LHCN-M2 (cell line): ENCODE data around the gene RBM23. TPM values are rescaled to one million over a fixed set of nuclear protein-coding genes. Genes with fewer than 3 reads are reported as not detected.
"Not testable (repeated sequence)": the region's sequence is repeated elsewhere in the genome, so short reads cannot be mapped to it uniquely, and the experiment has no call there.

ENCODE experiments used
- DNase-seq: peaks from one replicate; pipeline ENCODE4 v3.0.0-alpha.2; 2012; ENCODE audit warnings: low read depth
- polyA plus RNA-seq: library from polyadenylated mRNA; unstranded; fragments of >200 nt; gene quantifications from one replicate; pipeline ENCODE4 v1.2.1, GENCODE V29; 2012; ENCODE audit warnings: missing spikeins
- total RNA-seq: library from RNA; depleted of rRNA; stranded (reverse); fragments of >200 nt; gene quantifications from 2 replicates; pipeline ENCODE4 v1.2.3, GENCODE V29; 2014; rRNA removed

RBM23 gene
- total RNA-seq: 75.6 and 131 TPM in 2 replicates
- polyA plus RNA-seq: 47.2 TPM

DNA sequence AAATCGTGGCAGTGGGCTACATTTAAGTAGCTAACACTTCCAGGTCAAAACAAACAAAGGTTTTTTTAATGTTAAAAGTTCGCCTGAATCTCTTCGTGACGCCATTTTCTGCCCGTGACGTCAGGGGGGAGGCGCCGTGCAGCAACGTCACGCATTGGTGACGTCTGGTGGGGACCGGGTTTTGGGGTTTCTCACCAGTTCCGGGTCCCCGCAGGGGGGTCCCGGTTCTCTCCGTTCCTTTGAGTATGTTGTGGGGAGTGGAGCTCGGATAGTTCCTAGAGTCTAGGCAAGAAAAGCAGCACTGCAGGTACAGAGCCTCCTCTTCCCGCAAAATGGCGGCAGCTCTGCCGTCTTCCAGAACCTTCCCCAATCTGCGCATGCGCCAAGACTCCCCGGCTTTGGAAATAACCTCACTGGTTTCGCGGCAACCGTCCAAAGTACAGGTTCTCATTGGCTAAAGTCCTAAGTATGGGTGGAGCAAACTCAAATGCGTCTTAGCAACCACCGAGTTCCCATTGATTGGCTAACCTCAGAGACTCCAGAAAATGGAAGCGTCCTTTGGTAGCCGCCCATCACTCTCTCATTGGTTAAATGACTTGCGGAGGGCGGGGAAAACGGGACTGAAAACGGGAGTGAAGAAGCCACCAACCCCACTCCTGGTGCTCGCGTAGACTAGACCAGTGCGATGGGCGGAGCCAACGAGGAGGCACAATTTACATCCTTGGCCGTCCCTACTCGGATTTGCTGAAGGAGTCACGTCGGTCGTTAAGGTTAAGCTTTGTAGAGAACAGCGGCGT lies at the start of gene RBM23:
TSS of gene RBM23 (minus strand) at position 346 of the 797 bp plus-strand sequence.
- DNase-seq: peak; percentile 100

DNA sequence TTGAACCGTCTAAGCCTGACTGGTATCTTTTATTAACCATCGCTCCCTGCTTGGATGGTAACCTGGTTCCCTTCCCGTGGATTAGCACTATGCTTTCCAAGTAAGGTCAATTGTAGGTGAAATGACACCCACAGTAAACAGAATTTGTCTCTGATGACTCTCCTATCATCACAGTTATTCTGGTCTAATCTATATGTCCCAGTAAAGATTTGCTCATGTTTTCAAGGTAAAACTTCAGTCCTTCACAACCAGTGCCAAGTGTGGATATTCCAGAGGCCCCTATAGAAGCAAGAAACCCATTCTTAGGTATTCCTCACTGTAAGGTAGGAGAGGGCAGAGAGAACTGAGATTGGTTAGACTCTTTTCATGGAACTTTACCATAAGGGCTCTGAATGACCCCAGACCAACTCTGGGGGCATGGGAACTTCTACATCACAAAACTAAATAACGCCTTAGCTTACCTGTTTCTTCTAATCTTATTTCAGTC lies 47.9 kb upstream of the RBM23 start:
- DNase-seq: no peak

DNA sequence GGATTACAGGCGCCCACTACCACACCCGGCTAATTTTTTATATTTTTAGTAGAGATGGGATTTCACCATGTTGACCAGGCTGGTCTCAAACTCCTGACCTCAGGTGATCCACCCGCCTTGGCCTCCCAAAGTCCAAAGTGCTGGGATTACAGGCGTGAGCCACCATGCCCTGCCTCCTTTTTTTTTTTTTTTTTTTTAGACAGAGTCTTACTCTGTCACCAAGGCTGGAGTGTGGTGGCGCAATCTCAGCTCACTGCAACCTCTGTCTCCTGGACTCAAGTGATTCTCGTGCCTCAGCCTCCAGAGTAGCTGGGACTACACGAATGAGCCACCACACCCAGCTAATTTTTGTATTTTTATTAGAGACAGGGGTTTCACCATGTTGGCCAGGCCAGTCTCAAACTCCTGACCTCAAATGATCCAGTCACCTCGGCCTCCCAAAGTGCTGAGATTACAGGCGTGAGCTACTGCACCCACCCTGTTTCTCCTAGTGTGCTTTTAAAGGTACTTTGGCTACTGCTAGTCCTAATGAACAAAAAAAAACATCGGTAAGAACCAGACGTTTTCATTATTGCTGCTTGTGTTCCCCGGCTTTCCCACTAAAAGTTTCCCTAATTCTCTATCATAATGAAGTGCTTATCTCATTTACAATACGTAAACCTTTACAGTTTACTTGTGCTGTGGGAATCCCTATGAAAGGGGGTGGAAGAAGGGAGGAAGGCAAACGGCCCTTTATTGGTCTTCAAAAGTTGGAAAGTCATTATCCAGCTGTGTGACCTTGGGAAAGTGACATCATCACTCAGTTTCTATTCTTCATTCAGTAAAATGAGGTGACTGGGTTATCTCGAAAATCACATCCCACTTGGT lies 47.2 kb upstream of the RBM23 start:
- DNase-seq: not testable (repeated sequence)

GRCh38 chr14:22962061-22962676 lies 43.2 kb upstream of the RBM23 start:
- no peak for DNase-seq

GRCh38 chr14:22955702-22956569 lies 37.0 kb upstream of the RBM23 start:
- peak; percentile 31 for DNase-seq

DNA sequence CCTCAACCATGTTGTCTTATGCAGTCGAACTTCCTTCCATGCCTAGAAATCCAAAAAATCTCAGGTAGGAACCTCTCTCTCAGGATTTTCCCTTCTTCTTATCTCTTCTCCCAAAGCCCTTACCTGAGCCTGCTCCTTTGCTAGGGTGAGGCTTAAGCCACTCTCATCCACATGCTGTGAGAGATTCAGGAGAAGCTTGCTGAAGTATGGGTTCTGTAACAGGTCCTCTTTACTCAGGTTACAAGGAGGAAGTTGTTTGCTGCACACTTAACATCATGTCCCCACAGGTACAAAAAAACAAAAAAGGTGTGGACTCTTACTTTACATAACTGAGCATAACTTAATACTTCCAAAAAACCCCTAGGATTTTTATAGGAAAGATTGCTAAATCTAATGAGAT lies 33.5 kb upstream of the RBM23 start:
- no peak for DNase-seq

- DNase-seq: not testable (repeated sequence)
These were observed 32.8 kb upstream of the RBM23 start for GRCh38 chr14:22951795-22952194.

DNA sequence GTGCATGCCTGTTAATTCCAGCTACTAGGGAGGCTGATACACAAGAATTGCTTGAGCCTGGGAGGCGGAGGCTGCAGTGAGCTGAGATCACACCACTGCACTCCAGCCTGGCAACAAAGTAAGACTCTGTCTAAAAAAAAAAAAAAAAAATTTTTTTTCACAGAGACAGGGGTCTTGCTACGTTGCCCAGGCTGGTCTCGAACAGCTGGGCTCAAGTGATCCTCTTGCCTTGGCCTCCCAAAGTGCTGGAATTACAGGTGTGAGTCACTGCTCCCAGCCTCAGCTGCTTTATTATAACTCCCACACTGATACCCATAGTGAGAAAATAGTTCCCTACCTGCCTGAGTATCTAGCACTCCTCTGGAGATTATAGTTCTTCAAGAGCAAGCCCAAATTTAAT lies 26.7 kb upstream of the RBM23 start:
- no peak for DNase-seq

DNA sequence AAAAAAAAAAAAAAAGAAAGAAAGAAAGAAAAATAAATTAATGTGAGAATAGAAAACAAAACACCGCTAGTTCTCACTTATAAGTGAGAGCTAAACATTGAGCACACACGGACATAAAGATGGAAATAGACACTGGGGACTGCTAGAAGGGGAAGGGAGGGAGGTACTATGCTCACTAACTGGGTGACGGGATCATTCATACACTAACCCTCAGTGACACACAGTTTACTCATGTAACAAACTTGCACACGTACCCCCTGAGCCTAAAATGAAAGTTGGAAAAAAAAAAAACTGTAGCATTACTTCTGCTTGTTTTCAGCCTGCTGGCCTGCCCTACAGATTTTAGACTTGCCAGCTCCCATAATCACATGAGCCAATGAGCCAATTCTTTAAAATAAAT lies 20.7 kb upstream of the RBM23 start:
- peak; percentile 60 for DNase-seq

DNA sequence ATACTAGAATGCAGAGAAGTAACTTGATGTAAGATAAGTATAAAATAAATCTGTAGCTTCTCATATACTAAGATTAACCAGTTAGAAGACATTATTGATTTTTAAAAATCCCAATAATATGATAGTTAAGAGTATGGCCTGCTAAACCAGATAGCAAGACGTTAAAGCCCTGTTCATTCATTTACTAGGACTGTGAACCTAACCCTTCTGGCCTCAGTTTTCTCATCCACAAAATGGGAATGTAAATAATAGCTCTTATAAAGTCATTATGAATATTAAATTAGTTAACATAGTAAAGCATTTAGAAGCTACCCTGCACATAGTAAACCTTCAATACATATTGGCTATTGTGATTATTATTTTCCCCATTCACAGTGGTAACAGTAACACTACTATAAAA lies 16.2 kb upstream of the RBM23 start:
- no peak for DNase-seq

DNA sequence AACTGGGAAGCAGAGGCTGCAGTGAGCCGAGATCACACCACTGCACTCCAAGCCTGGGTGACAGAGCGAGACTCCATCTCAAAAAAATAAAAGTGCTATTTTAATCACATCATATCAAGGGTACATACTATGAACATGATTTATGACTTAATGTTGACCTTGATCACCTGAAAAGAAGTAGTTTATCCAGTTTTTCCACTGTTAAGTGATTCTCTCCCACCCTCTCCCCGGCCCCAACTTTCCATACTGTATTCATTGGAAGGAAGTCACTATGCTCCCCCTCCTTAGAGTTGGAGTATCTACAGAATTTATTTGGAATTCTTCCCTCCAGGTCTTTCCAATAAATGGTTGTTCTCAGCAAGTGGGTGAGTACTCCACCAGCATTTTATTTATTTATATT lies 13.2 kb upstream of the RBM23 start:
- no peak for DNase-seq

DNA sequence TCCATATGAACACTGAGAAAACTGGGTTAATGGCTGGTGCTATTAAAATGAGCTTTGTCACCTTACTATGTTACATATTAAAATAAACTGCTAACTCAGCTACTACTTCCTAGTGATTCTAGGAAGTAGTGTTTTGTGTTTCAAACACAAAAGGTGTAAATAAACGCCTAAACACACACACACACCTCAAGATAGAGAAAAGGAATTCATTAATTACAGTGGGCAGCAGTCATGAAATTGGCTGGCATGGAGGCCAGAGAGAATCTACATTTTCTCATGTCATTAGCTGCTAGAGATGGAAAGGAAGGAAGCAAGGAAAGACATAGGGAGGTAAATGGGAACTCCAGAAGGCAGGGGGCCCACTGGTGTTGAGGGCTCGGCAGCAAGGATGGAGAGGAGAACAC lies 11.0 kb upstream of the RBM23 start:
- DNase-seq: no peak

- peak; percentile 100 for DNase-seq
These were observed 10.4 kb upstream of the RBM23 start, which contains the start of gene PRMT5 for GRCh38 chr14:22929104-22929960. Gene PRMT5, minus strand, starts transcription at chr14:22929376. Its CDS starts 15 bp downstream, at chr14:22929361.

- no peak for DNase-seq
These were observed 9.5 kb upstream of the RBM23 start for GRCh38 chr14:22928237-22929103.

GRCh38 chr14:22926316-22926715 lies 7.4 kb upstream of the RBM23 start:
- DNase-seq: peak; percentile 34

- DNase-seq: no peak
These were observed 6.6 kb upstream of the RBM23 start for GRCh38 chr14:22925513-22925912.

DNA sequence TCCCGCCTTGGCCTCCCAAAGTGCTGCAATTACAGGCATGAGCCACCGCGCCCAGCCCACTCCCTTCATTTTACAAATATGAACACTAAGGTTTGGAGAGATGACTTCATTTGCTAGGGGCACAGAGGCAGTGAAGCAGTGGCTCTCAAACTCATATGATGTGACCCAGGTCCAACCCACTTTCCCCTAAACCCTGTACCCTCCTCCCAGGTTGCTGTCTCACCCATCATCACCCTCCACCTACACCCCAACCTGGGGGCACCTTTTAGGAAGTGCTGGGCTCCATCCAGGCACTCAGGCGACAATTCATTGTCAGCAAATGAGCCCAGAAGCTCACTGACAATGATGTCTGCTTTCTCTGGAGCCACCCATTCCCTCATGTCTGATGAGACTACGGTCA lies 4.8 kb upstream of the RBM23 start:
- DNase-seq: no peak

- no peak for DNase-seq
These were observed 3.3 kb upstream of the RBM23 start for GRCh38 chr14:22922294-22922693.

GRCh38 chr14:22920697-22921096 lies 1.7 kb upstream of the RBM23 start:
- no peak for DNase-seq
